Measurements from ENCODE around the gene CFAP92. TPM values are rescaled to one million over a fixed set of nuclear protein-coding genes. Genes with fewer than 3 reads are reported as not detected.

The CFAP92 gene
- total RNA-seq, 1 experiment from 2014 or later: 0.92 TPM

GRCh38 chr3:128872744-128873143 is 121.1 kb downstream of the CFAP92 start:
- Histone ChIP-seq H4K20me1 (ENCODE audit: control insufficient read depth, insufficient read depth, insufficient read length) (no peaks in the 10 kb centered on the region), H2BK12ac (ENCODE audit: insufficient read length, low read depth, low read length) (no peak overlapping the region), H3K27ac (ENCODE audit: insufficient read length, low read depth, low read length) (no peak overlapping the region), H2BK15ac (ENCODE audit: low read depth, low read length) (no peak overlapping the region), H3K18ac (ENCODE audit: insufficient read length, low read depth, low read length) (no peak overlapping the region), H3K79me1 (ENCODE audit: insufficient read depth, low read depth, low read length, poor library complexity, severe bottlenecking) (no peaks in the 10 kb centered on the region), H3K9me3 (ENCODE audit: control insufficient read depth, low read depth, low read length) (no peaks in the 10 kb centered on the region), H3K4me2 (ENCODE audit: insufficient read depth, insufficient read length, low read length) (no peak overlapping the region), H3K56ac (ENCODE audit: insufficient read length, low read depth, low read length) (no peak overlapping the region), H3K14ac (ENCODE audit: insufficient read depth, low read length) (no peak overlapping the region), H4K5ac (ENCODE audit: insufficient read length, low read depth, low read length) (no peak overlapping the region), H4K91ac (ENCODE audit: insufficient read length, low read depth, low read length) (no peak overlapping the region), H3K9ac (ENCODE audit: extremely low read depth, insufficient read length, low read length) (no peak overlapping the region), H2AK5ac (ENCODE audit: insufficient read length, low read length) (no peak overlapping the region), H3K79me2 (ENCODE audit: insufficient read depth, low read length) (no peaks in the 10 kb centered on the region), H3T11ph (ENCODE audit: low read length) (no peak overlapping the region), H2BK20ac (ENCODE audit: low read depth, low read length, poor library complexity, severe bottlenecking) (no peak overlapping the region), H4K8ac (replicated peaks; ENCODE audit: insufficient read length, low read depth, low read length) (no peak overlapping the region), H3K23ac (ENCODE audit: insufficient read length, low read depth, low read length) (no peak overlapping the region), H2BK120ac (ENCODE audit: low read depth, low read length, poor library complexity, severe bottlenecking) (no peak overlapping the region), H2AFZ (ENCODE audit: low read length) (no peak overlapping the region), H3K27me3 (ENCODE audit: insufficient read depth, low read length) (no peaks in the 10 kb centered on the region), H3K4me1 (ENCODE audit: insufficient read depth, low read length) (no peaks in the 10 kb centered on the region), H2BK5ac (ENCODE audit: insufficient read length, low read length) (no peak overlapping the region), H3K23me2 (ENCODE audit: insufficient read length, low read depth, low read length, poor library complexity, severe bottlenecking) (no peaks in the 10 kb centered on the region), H3K4ac (ENCODE audit: low read depth, low read length) (no peak overlapping the region)
- Mint-ChIP-seq H3K4me1 (peaks cover 9 to 10% of the 10 kb centered on the region in 2 experiments), H3K27me3 (ENCODE audit: low read depth) (peaks cover 23% of the 10 kb centered on the region), H3K36me3 (ENCODE audit: insufficient read depth in 1 of 3, low read depth in 3 of 3) (peaks cover 0 to 3% (median 0%) of the 10 kb centered on the region in 3 experiments; a peak in 2 of 7 replicates), H3K9me3 (no peaks in the 10 kb centered on the region), H3K4me3 (no peak overlapping the region), H3K27ac (no peak overlapping the region)
- DNase-seq: no peak
- no peak for TF ChIP-seq CTCF (conservative IDR thresholded peaks at IDR 0.05)
- no CpG with 5 or more reads among the region's 8 CpGs for WGBS (ENCODE audit: extremely low coverage, insufficient read length, low lambda C conversion rate)
